Lower lobe of right lung (tissue), 2 donors: Measurements from ENCODE around the gene DGAT2L6. TPM values are rescaled to one million over a fixed set of nuclear protein-coding genes. Genes with fewer than 3 reads are reported as not detected.

Experiments used
- ATAC-seq, 2 donors: fragments of 200-7000 bp; cut with Tn5 transposase; one replicate each; pipeline ENCODE4 v1.9.1; 2020 to 2022; ENCODE audit warnings: mild to moderate bottlenecking in 2 of 2, moderate library complexity in 2 of 2
- DNase-seq: peaks from one replicate; pipeline ENCODE4 v3.0.0-alpha.2; 2020
- H3K27ac ChIP-seq: fragments of 200-600 bp; one replicate; pipeline ENCODE4 v1.8.0; 2022
- H3K27me3 ChIP-seq: fragments of 200-600 bp; one replicate; pipeline ENCODE4 v1.8.0; 2022; ENCODE audit warnings: low read depth
- H3K36me3 ChIP-seq: fragments of 200-600 bp; one replicate; pipeline ENCODE4 v1.8.0; 2022; ENCODE audit warnings: mild to moderate bottlenecking
- H3K4me1 ChIP-seq: fragments of 200-600 bp; one replicate; pipeline ENCODE4 v1.8.0; 2022
- H3K4me3 ChIP-seq: fragments of 200-600 bp; one replicate; pipeline ENCODE4 v1.8.0; 2022; ENCODE audit warnings: mild to moderate bottlenecking
- H3K9me3 ChIP-seq: fragments of 200-600 bp; one replicate; pipeline ENCODE4 v1.8.0; 2022
- CTCF ChIP-seq: fragments of 200-600 bp; IDR thresholded peaks from one replicate; pipeline ENCODE4 v1.8.0; 2022; ENCODE audit warnings: antibody characterized with exemption, mild to moderate bottlenecking
- intact Hi-C: fragments of 100-400 bp; cut with DNase I; formaldehyde crosslinking; loops from one replicate; pipeline ENCODE4 v1.11.0; 2022
- long read RNA-seq: library from polyadenylated mRNA; unstranded; transcript quantifications from one replicate; pipeline ENCODE4 v2.0.0, GENCODE V29; 2021
- total RNA-seq: library from RNA; stranded (reverse); fragmentation: NEBNext Ultra II Directional; extraction: Animal tissue kit (Norgen Biotek cat#: 25700); gene quantifications from one replicate; pipeline ENCODE4 v1.2.1, GENCODE V29; 2021
- donor health status: DM: no; HTN: yes; CAD: no; lungs with severe emphysema.

Gene DGAT2L6
- not detected for total RNA-seq
- long read RNA-seq = 0 reads

GRCh38 chrX:70176938-70177533 is at the start of gene DGAT2L6:
DGAT2L6 (plus strand) TSS chrX:70177483; CDS start chrX:70177583, 100 bp downstream.
- H3K4me1 ChIP-seq = no peaks in the 10 kb centered on the region
- intact Hi-C loops = no loop called here
- no peak within 1 kb of the TSS for H3K27ac ChIP-seq
- no peaks in the 10 kb centered on the region for H3K36me3 ChIP-seq
- ATAC-seq = no peak
- no peak within 1 kb of the TSS for H3K4me3 ChIP-seq
- no peaks in the 10 kb centered on the region for H3K27me3 ChIP-seq
- no peak for DNase-seq
- H3K9me3 ChIP-seq = no peaks in the 10 kb centered on the region
- TF ChIP-seq CTCF = no peak

- Histone ChIP-seq H3K36me3 (no peaks in the 10 kb centered on the region), H3K27me3 (no peaks in the 10 kb centered on the region), H3K4me1 (peaks cover 5% of the 10 kb centered on the region), H3K4me3 (no peak overlapping the region), H3K27ac (no peak overlapping the region), H3K9me3 (no peaks in the 10 kb centered on the region)
- TF ChIP-seq CTCF = no peak
- intact Hi-C loops = no loop called here
- DNase-seq = no peak
- no peak for ATAC-seq
Observed at GRCh38 chrX:70128071-70128470, 49.2 kb upstream of the DGAT2L6 start.

- ATAC-seq = no peak
- peaks cover 6% of the 10 kb centered on the region for H3K4me1 ChIP-seq
- intact Hi-C loops = no loop called here
- H3K9me3 ChIP-seq = no peaks in the 10 kb centered on the region
- TF ChIP-seq CTCF = no peak
- no peaks in the 10 kb centered on the region for H3K36me3 ChIP-seq
- no peak overlapping the region for H3K4me3 ChIP-seq
- DNase-seq = no peak
- no peaks in the 10 kb centered on the region for H3K27me3 ChIP-seq
- no peak overlapping the region for H3K27ac ChIP-seq
Observed at GRCh38 chrX:70129816-70130215, 47.5 kb upstream of the DGAT2L6 start.

- ATAC-seq (no peak), DNase-seq (no peak)
- no peak for TF ChIP-seq CTCF
- intact Hi-C loops = no loop called here
- no peaks in the 10 kb centered on the region for H3K27me3 ChIP-seq
- no peak overlapping the region for H3K4me3 ChIP-seq
- peaks cover 15% of the 10 kb centered on the region for H3K4me1 ChIP-seq
- peaks cover 5% of the 10 kb centered on the region for H3K36me3 ChIP-seq
- no peak overlapping the region for H3K27ac ChIP-seq
- no peaks in the 10 kb centered on the region for H3K9me3 ChIP-seq
Observed at GRCh38 chrX:70132224-70132623, 45.1 kb upstream of the DGAT2L6 start.

- intact Hi-C loops = no loop called here
- Histone ChIP-seq H3K4me3 (peak overlapping the region; percentile 75), H3K27me3 (no peaks in the 10 kb centered on the region), H3K27ac (peak overlapping the region; percentile 87), H3K9me3 (no peaks in the 10 kb centered on the region), H3K4me1 (peaks cover 15% of the 10 kb centered on the region), H3K36me3 (peaks cover 5% of the 10 kb centered on the region)
- no peak for TF ChIP-seq CTCF
- DNase-seq = no peak
- ATAC-seq = peak in 1 of 2 donors; percentile 1
Observed at GRCh38 chrX:70132877-70133302, 44.4 kb upstream of the DGAT2L6 start.
